Naive B cell (primary cell): ENCODE results near the gene LDLRAD4. TPM values are rescaled to one million over a fixed set of nuclear protein-coding genes. Genes with fewer than 3 reads are reported as not detected.
A peak's percentile ranks its signal among the peaks of the same experiment; 100 is the strongest.

Source experiments
- ATAC-seq, 2 donors: fragments of 150-1000 bp; cut with Tn5 transposase; 2 replicates each; pipeline ENCODE4 v1.10.0; 2021; ENCODE audit warnings: low read depth in 2 of 2, mild to moderate bottlenecking in 2 of 2, moderate library complexity in 2 of 2
- DNase-seq: peaks from one replicate; pipeline ENCODE4 v3.0.0; 2022
- H3K27ac Mint-ChIP-seq, 6 donors: one replicate each; pipeline ENCODE4 v1.8.0; 2020 to 2022; ENCODE audit warnings: mild to moderate bottlenecking in 6 of 6, mixed read lengths in 6 of 6, moderate library complexity in 5 of 6, inconsistent platforms in 2 of 6
- H3K27me3 Mint-ChIP-seq, 3 donors: one replicate each; pipeline ENCODE4 v1.8.0; 2021 to 2022; ENCODE audit warnings: mixed read lengths in 3 of 3, mild to moderate bottlenecking in 1 of 3
- H3K36me3 Mint-ChIP-seq, 2 donors: one replicate each; pipeline ENCODE4 v1.8.0; 2020 to 2022; ENCODE audit warnings: mixed read lengths in 2 of 2, inconsistent platforms in 1 of 2, mild to moderate bottlenecking in 1 of 2
- H3K4me1 Mint-ChIP-seq, 3 donors: one replicate each; pipeline ENCODE4 v1.8.0; 2020 to 2022; ENCODE audit warnings: mixed read lengths in 3 of 3, inconsistent platforms in 1 of 3, mild to moderate bottlenecking in 1 of 3, moderate library complexity in 1 of 3
- H3K4me3 Mint-ChIP-seq, 8 donors: one replicate each; pipeline ENCODE4 v1.8.0; 2020 to 2022; ENCODE audit warnings: mild to moderate bottlenecking in 8 of 8, mixed read lengths in 8 of 8, moderate library complexity in 8 of 8, inconsistent platforms in 2 of 8
- H3K9me3 Mint-ChIP-seq, 7 donors: one replicate each; pipeline ENCODE4 v1.8.0; 2020 to 2022; ENCODE audit warnings: mixed read lengths in 7 of 7, mild to moderate bottlenecking in 5 of 7, inconsistent platforms in 2 of 7, moderate library complexity in 1 of 7
- polyA plus RNA-seq, 6 donors: library from polyadenylated mRNA; unstranded; fragments of 300-500 nt; fragmentation: Illumina TruSeq; gene quantifications; one replicate each; pipeline ENCODE4 v1.2.3, GENCODE V29; 2021; ENCODE audit warnings: low read depth in 6 of 6

LDLRAD4 gene
- polyA plus RNA-seq, 6 donors from 2014 or later: 6.4 to 16.1 (median 9.2) TPM

DNA sequence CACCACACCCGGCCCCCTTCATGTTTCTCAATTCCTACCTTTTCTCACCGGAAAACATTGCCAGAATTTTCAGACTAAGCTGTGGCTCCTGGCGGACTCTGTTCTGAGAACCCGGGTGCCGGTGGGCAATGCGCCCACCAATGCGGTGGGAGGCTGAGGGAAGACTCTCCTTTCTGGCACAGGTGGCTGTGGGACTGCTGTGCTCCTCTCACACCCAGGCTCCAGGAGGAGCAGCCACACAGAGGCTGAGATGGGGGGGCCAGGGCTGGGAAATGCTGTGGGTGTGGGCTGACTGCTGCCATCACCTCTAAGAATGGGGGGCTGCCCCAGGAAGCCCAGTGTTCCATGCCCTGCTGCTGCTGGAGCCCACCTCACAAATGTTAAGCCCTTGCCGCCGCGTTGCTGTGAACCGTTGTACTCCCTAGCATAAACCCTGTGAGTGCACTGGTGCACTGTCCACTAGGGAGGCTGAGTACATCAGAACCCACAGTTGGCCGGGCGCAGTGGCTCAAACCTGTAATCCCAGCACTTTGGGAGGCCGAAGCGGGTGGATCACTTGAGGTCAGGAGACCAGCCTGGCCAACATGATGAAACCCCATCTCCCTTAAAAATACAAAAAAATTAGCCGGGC is 152.6 kb downstream of the LDLRAD4 start:
- ATAC-seq (no peak), DNase-seq (no peak)
- H3K27ac Mint-ChIP-seq: peak overlapping the region in 5 of 6 donors; percentile 8 to 95 (median 65)
- H3K27me3 Mint-ChIP-seq: peaks cover 0 to 12% (median 0%) of the 10 kb centered on the region in 3 donors
- H3K9me3 Mint-ChIP-seq: no peaks in the 10 kb centered on the region
- H3K36me3 Mint-ChIP-seq: no peaks in the 10 kb centered on the region
- peaks cover 16 to 27% (median 16%) of the 10 kb centered on the region in 3 donors for H3K4me1 Mint-ChIP-seq
- H3K4me3 Mint-ChIP-seq: peak overlapping the region in 6 of 8 donors; percentile 25 to 84 (median 64)

- H3K9me3 Mint-ChIP-seq: no peaks in the 10 kb centered on the region
- ATAC-seq (peak; percentile 81 to 85), DNase-seq (peak; percentile 31)
- H3K36me3 Mint-ChIP-seq: no peaks in the 10 kb centered on the region
- H3K27ac Mint-ChIP-seq: peak overlapping the region in 5 of 6 donors; percentile 16 to 95 (median 65)
- H3K4me1 Mint-ChIP-seq: peaks cover 16 to 27% (median 16%) of the 10 kb centered on the region in 3 donors
- H3K27me3 Mint-ChIP-seq: peaks cover 0 to 12% (median 0%) of the 10 kb centered on the region in 3 donors
- peak overlapping the region; percentile 25 to 84 (median 56) for H3K4me3 Mint-ChIP-seq
Measured at GRCh38 chr18:13371689-13372418, 153.3 kb downstream of the LDLRAD4 start.

DNA sequence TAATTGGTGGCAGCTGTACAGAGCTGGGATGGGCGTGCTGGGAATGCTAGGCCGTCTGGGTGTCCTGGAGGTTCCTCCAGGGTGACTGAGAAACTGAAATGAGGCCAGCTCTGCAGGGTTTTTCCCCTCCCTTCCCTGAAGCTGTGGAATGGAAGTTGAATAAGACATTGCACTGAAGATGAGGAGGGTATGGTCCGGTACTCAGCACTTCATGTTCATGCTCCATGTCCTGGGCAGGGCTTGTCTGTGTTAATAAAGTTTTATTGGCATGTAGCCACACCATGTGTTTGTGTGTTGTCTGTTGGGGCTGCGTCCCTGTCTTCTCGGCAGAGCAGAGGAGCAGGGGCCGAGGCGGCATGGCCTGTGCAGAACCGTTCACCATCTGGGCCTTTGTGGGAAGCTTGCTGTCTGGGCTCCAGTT is 154.0 kb downstream of the LDLRAD4 start:
- Mint-ChIP-seq H3K36me3 (no peaks in the 10 kb centered on the region), H3K27ac (peak overlapping the region in 5 of 6 donors; percentile 16 to 95 (median 65)), H3K9me3 (no peaks in the 10 kb centered on the region), H3K4me3 (peak overlapping the region in 3 of 8 donors; percentile 47 to 61 (median 51)), H3K4me1 (peaks cover 16 to 27% (median 16%) of the 10 kb centered on the region in 3 donors), H3K27me3 (peaks cover 0 to 5% (median 0%) of the 10 kb centered on the region in 3 donors)
- DNase-seq (no peak), ATAC-seq (peak in 1 of 2 donors; percentile 7)

- no peak for ATAC-seq
- no peak for DNase-seq
- H3K36me3 Mint-ChIP-seq: no peaks in the 10 kb centered on the region
- no peaks in the 10 kb centered on the region for H3K9me3 Mint-ChIP-seq
- peak overlapping the region in 1 of 8 donors; percentile 56 for H3K4me3 Mint-ChIP-seq
- no peak overlapping the region for H3K27ac Mint-ChIP-seq
- no peaks in the 10 kb centered on the region for H3K27me3 Mint-ChIP-seq
- peaks cover 14 to 24% (median 16%) of the 10 kb centered on the region in 3 donors for H3K4me1 Mint-ChIP-seq
Measured at GRCh38 chr18:13374096-13374467, 155.5 kb downstream of the LDLRAD4 start.

DNA sequence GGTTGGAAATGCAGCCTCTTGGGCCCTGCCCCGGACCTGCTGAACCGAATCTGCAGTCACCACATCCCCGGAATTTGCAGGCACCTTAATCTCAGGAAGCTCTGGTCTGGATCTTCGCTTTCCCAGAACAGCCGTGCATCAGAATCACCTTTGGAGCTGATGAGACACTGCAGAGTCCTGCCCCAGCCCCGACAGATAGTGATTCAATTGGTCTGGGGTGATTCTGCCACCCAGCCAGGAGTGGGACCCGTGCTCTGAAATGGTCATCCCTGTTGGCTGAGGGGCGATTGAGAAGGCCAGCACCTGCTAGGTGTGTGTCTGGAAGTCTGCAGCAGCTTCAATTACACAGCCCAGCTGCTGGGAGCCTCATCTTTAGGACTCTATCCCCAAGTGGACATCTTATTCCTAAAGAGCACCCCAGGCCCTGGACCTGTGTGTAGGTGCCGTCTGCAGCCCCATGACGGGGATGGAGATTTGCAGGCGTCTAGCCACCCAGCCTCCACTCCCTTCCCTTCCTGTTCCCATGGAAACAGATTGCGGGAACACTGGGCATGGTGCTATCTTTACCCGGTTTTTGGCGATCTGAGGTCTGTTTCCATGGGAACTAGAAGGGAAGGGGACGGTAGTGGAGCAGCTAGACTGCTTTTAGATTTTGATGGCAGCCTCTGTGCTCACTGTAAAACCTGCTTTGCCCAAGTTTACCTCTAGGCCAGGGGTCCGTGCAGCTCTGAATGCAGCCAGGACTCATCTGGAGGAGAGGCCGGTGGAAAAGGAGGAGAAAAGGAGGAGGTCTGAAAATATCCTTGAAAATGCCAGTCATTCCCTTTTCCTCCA is 156.1 kb downstream of the LDLRAD4 start:
- Mint-ChIP-seq H3K4me1 (peaks cover 12 to 21% (median 16%) of the 10 kb centered on the region in 3 donors), H3K27ac (no peak overlapping the region), H3K27me3 (no peaks in the 10 kb centered on the region), H3K4me3 (no peak overlapping the region), H3K36me3 (no peaks in the 10 kb centered on the region), H3K9me3 (no peaks in the 10 kb centered on the region)
- ATAC-seq: no peak
- no peak for DNase-seq

- H3K4me1 Mint-ChIP-seq: peaks cover 12 to 21% (median 16%) of the 10 kb centered on the region in 3 donors
- DNase-seq (no peak), ATAC-seq (no peak)
- no peaks in the 10 kb centered on the region for H3K36me3 Mint-ChIP-seq
- H3K27ac Mint-ChIP-seq: peak overlapping the region in 1 of 6 donors; percentile 81
- H3K27me3 Mint-ChIP-seq: no peaks in the 10 kb centered on the region
- H3K9me3 Mint-ChIP-seq: no peaks in the 10 kb centered on the region
- no peak overlapping the region for H3K4me3 Mint-ChIP-seq
Measured at GRCh38 chr18:13375302-13376255, 157.0 kb downstream of the LDLRAD4 start.

GRCh38 chr18:13376298-13376840 is 157.8 kb downstream of the LDLRAD4 start:
- no peak for DNase-seq
- peak in 1 of 2 donors; percentile 4 for ATAC-seq
- Mint-ChIP-seq H3K4me3 (peak overlapping the region in 1 of 8 donors; percentile 53), H3K27ac (no peak overlapping the region), H3K36me3 (no peaks in the 10 kb centered on the region), H3K9me3 (no peaks in the 10 kb centered on the region), H3K4me1 (peaks cover 11 to 18% (median 17%) of the 10 kb centered on the region in 3 donors), H3K27me3 (no peaks in the 10 kb centered on the region)

DNA sequence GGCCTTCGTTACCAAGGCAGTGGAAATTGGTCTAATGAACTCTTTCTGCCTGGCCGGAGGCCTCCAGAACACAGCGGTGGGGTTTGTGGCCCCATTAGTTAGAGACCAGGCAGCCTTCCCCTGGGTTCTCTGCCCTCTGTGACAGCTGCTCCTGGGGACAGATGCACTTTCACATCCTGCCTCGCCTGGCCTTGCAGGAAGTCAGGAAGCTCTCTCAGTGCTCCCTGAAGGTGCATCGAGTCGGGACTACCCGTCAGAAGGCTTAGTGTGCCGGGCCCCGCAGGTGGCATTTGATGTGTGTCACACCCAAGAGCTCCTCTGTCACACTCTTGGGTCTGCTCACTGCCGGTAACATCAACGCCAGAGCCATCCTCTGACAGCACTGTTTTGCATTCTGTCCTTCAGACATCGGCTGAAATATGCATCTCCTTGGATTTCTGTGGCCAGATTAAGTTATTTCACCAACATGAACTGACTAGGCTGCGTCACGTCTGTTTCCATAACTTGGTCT is 158.3 kb downstream of the LDLRAD4 start:
- Mint-ChIP-seq H3K4me1 (peaks cover 6 to 18% (median 17%) of the 10 kb centered on the region in 3 donors), H3K9me3 (no peaks in the 10 kb centered on the region), H3K4me3 (no peak overlapping the region), H3K36me3 (no peaks in the 10 kb centered on the region), H3K27me3 (no peaks in the 10 kb centered on the region), H3K27ac (peak overlapping the region in 1 of 6 donors; percentile 7)
- DNase-seq (no peak), ATAC-seq (peak; percentile 19 to 40)

DNA sequence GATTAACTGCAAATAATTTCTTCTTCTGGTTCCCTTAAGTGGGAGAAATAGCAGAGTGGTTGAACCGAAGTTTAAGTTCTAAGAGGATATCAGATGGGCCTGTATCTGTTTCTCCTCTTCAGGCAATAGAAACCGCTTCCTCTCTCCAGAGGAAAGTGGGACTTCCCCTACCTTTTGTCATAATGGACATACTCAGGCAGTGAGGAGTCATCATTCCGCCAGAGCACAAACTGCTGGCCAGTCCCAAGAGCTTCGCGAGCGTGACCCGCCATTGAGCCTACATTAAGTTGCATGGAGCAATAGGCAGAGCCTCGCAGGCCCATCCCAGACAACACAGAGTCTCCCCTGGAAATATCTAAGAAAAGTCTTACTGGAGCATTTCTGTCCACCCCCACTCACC is 158.9 kb downstream of the LDLRAD4 start:
- Mint-ChIP-seq H3K27ac (peak overlapping the region in 2 of 6 donors; percentile 7 to 83), H3K9me3 (no peaks in the 10 kb centered on the region), H3K36me3 (no peaks in the 10 kb centered on the region), H3K4me3 (no peak overlapping the region), H3K27me3 (no peaks in the 10 kb centered on the region), H3K4me1 (peaks cover 5 to 18% (median 17%) of the 10 kb centered on the region in 3 donors)
- no peak for DNase-seq
- no peak for ATAC-seq

DNA sequence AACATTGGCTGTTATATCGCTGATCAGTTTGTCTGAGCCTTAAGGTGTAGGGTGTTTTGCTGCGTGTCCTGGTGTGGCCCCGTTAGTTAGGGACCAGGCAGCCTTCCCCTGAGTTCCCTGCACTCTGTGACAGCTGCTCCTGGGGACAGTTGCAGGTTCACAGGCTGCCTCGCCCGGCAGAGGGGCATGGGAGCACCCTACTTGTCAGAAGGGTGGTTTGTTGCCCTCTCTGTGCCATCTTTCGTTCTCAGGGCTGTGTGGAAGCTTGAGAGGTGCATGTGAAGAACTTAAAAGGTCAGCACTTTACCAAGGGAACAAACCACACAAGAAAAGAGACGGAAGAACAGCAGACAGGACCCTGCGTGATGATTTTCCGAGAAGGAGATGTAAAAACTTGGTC is 159.6 kb downstream of the LDLRAD4 start:
- DNase-seq: no peak
- H3K27me3 Mint-ChIP-seq: no peaks in the 10 kb centered on the region
- peak overlapping the region in 1 of 6 donors; percentile 7 for H3K27ac Mint-ChIP-seq

DNA sequence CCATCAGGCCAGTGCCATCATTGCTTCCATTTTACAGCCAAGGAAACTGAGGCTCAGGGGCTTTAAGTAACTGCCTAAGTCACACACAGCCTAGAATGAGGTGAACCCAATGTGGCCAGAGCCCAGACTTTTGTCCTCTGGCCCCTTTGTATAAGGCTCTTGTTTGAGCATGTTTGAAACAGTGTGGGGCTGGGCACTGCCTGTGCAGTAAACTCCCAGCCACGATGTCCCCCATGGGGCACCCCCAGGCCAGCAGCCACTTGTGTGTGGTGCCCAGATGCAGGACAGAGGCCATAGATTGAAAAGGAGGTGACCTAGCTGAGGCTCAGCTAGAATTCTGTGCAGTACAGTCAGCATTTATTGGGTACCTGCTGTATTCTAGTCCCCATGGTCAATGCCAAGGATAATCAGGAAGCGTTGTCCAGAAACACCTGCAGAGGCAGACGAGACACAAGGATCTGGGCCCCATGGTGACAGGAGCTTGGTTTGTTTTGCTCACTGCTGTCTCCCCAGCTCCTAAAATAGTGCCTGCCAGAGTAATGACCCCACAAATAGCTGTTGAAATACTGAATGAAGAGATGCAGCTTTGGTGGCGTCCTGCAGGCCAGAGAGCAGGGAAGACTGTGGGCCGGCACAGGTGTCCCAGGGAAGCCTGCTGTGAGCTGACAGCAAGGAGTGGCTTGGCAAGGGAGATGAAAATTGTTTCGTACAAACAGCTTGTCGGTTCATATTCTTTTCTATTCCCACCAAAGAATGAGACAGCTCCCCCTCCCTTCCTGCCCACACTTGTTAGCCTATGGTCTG is 160.7 kb downstream of the LDLRAD4 start:
- peak overlapping the region in 1 of 8 donors; percentile 77 for H3K4me3 Mint-ChIP-seq
- DNase-seq: no peak
- H3K4me1 Mint-ChIP-seq: peaks cover 13 to 23% (median 20%) of the 10 kb centered on the region in 3 donors

More for the DNA sequence above, 159.6 kb downstream of the LDLRAD4 start:
- Mint-ChIP-seq H3K9me3 (no peaks in the 10 kb centered on the region), H3K4me1 (peaks cover 12 to 22% (median 20%) of the 10 kb centered on the region in 3 donors), H3K36me3 (no peaks in the 10 kb centered on the region), H3K4me3 (no peak overlapping the region)
- no peak for ATAC-seq

More for the DNA sequence above, 160.7 kb downstream of the LDLRAD4 start:
- no peaks in the 10 kb centered on the region for H3K27me3 Mint-ChIP-seq
- no peak for ATAC-seq
- no peaks in the 10 kb centered on the region for H3K9me3 Mint-ChIP-seq
- no peaks in the 10 kb centered on the region for H3K36me3 Mint-ChIP-seq
- H3K27ac Mint-ChIP-seq: peak overlapping the region in 2 of 6 donors; percentile 15 to 63
